Measurements from ENCODE around the gene TMEM213. TPM values are rescaled to one million over a fixed set of nuclear protein-coding genes. Genes with fewer than 3 reads are reported as not detected.

TMEM213 gene
- total RNA-seq, 1 donor from 2014 or later: not detected

DNA sequence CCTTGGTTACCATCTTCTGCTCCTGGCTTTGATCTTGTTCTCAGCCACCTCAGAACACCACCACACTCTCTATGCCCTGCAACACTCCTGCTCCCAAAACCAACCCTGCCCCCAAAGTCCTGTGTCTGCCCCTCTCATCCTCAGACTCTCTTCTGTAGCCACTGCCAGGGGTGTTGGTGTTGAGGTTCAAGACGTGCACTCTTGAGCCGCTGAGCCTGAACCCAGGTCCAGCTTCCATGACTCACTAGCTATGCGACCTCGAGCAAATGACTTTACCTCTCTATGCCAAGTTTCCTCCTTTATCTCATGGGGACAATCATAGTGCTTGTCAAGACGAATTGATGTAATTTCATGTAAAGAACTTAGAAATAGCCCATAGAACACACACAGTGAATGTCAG, 1.0 kb downstream of the TMEM213 start:
- Mint-ChIP-seq H3K4me3 (ENCODE audit: unreplicated experiment) (no peak overlapping the region), H3K9me3 (ENCODE audit: unreplicated experiment) (no peaks in the 10 kb centered on the region), H3K4me1 (ENCODE audit: unreplicated experiment) (no peaks in the 10 kb centered on the region), H3K27me3 (ENCODE audit: unreplicated experiment) (peaks cover 29% of the 10 kb centered on the region), H3K27ac (ENCODE audit: unreplicated experiment) (no peak overlapping the region), H3K36me3 (ENCODE audit: unreplicated experiment) (no peaks in the 10 kb centered on the region)
- TF ChIP-seq, protein P1, sequence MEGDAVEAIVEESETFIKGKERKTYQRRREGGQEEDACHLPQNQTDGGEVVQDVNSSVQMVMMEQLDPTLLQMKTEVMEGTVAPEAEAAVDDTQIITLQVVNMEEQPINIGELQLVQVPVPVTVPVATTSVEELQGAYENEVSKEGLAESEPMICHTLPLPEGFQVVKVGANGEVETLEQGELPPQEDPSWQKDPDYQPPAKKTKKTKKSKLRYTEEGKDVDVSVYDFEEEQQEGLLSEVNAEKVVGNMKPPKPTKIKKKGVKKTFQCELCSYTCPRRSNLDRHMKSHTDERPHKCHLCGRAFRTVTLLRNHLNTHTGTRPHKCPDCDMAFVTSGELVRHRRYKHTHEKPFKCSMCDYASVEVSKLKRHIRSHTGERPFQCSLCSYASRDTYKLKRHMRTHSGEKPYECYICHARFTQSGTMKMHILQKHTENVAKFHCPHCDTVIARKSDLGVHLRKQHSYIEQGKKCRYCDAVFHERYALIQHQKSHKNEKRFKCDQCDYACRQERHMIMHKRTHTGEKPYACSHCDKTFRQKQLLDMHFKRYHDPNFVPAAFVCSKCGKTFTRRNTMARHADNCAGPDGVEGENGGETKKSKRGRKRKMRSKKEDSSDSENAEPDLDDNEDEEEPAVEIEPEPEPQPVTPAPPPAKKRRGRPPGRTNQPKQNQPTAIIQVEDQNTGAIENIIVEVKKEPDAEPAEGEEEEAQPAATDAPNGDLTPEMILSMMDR (IDR thresholded peaks at IDR 0.05): no peak
- DNase-seq (ENCODE audit: extremely low spot score, unreplicated experiment): no peak

DNA sequence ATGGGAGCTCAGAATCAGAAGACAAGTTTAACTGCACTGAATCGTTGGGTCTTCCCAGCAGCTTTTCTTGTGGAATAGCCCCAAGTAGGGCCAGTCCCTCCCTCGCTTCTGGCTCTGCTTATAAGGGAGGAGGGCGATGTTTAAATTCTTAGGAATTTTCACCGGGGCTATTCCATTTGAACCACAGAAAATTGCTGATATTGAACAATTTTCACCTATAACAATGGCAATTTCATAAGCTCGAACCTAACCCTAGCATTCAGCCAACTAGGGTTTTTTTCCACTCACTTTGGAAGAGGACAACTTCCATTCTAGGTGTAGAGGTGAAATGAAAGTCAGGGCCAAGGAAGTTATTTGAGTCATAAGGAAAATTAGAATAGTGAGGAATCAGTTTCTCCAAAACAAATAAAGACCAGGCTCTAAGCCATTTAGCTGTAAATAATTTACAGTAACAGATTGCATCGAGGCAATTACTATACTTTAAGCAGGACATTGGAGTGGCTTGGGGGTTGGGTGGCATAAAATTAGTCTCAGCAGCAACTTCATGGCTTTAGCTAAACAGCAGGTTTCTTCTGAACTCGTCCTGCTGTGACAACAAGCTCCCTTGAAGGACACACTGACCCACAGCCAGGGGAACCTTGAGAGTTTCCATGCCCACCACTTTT, 1.7 kb downstream of the TMEM213 start:
- peaks cover 34% of the 10 kb centered on the region for H3K27me3 Mint-ChIP-seq (ENCODE audit: unreplicated experiment)
- H3K27ac Mint-ChIP-seq (ENCODE audit: unreplicated experiment): no peak overlapping the region
- no peaks in the 10 kb centered on the region for H3K36me3 Mint-ChIP-seq (ENCODE audit: unreplicated experiment)
- no peak overlapping the region for H3K4me3 Mint-ChIP-seq (ENCODE audit: unreplicated experiment)
- no peaks in the 10 kb centered on the region for H3K9me3 Mint-ChIP-seq (ENCODE audit: unreplicated experiment)
- H3K4me1 Mint-ChIP-seq (ENCODE audit: unreplicated experiment): no peaks in the 10 kb centered on the region
- no peak for DNase-seq (ENCODE audit: extremely low spot score, unreplicated experiment)
- TF ChIP-seq, protein P1 (IDR thresholded peaks at IDR 0.05): no peak

DNA sequence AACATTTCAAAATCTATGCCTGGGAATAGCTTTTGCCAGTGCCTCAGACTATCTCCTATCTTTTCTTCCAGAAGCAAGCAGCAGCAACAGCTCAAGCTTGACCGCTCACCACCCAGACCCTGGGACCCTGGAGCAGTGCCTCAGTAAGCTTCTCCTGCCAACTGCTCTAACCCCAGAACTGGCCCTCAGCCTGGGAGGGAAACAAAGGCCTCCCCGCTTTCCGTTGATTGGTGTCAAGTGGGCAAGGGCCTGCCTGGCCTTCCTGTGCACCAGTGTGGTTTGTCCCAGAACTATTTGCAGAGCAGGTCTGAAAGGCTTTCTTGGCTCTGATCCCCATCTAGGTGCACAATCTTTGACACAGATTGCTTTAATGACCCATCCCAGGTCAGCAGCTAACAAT, 3.5 kb downstream of the TMEM213 start:
- H3K9me3 Mint-ChIP-seq (ENCODE audit: unreplicated experiment): no peaks in the 10 kb centered on the region
- no peak for DNase-seq (ENCODE audit: extremely low spot score, unreplicated experiment)

DNA sequence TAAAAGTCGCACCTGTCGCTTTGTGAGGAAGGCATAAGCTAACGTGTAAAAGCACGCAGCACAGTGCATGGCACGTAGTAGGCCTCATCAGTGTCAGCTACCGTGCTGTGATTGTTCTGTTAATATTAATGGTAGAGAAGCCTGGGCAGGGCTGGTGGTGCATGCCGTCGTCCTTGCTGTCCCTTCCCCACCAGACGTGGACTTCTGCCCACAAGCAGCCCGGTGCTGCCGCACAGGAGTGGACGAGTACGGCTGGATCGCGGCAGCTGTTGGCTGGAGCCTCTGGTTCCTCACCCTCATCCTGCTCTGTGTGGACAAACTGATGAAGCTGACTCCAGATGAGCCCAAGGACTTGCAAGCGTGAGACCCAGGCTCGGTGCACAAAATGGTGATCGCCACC, 4.9 kb downstream of the TMEM213 start:
- Mint-ChIP-seq H3K4me1 (ENCODE audit: unreplicated experiment) (no peaks in the 10 kb centered on the region), H3K27me3 (ENCODE audit: unreplicated experiment) (peaks cover 36% of the 10 kb centered on the region), H3K4me3 (ENCODE audit: unreplicated experiment) (no peak overlapping the region), H3K36me3 (ENCODE audit: unreplicated experiment) (no peaks in the 10 kb centered on the region), H3K27ac (ENCODE audit: unreplicated experiment) (no peak overlapping the region), H3K9me3 (ENCODE audit: unreplicated experiment) (no peaks in the 10 kb centered on the region)
- TF ChIP-seq, protein P1 (IDR thresholded peaks at IDR 0.05): no peak
- DNase-seq (ENCODE audit: extremely low spot score, unreplicated experiment): no peak

More for the DNA sequence above, 3.5 kb downstream of the TMEM213 start:
- Mint-ChIP-seq H3K36me3 (ENCODE audit: unreplicated experiment) (no peaks in the 10 kb centered on the region), H3K4me1 (ENCODE audit: unreplicated experiment) (no peaks in the 10 kb centered on the region), H3K4me3 (ENCODE audit: unreplicated experiment) (no peak overlapping the region), H3K27me3 (ENCODE audit: unreplicated experiment) (peaks cover 47% of the 10 kb centered on the region), H3K27ac (ENCODE audit: unreplicated experiment) (no peak overlapping the region)
- TF ChIP-seq, protein P1 (IDR thresholded peaks at IDR 0.05): no peak

DNA sequence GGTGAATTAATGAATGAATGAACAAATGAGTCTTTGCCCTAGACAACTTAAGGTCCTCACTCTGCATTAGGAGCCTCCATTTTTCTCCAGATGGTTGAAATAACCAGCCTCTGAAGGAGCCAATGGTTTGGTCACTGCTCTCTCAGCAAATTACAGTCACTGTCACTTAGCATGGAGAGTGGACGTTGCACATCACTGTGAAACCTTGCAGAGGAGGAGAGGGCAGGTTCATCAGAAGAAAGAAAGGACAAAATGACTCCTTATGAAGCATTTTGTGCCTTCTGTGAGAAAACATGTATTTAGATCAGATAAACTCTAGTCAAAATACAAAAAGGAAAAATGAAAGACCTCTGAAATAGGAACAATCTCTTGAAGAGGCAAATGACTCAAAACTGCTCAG, 6.8 kb downstream of the TMEM213 start:
- TF ChIP-seq, protein P1 (IDR thresholded peaks at IDR 0.05): no peak
- H3K9me3 Mint-ChIP-seq (ENCODE audit: unreplicated experiment): no peaks in the 10 kb centered on the region
- no peak overlapping the region for H3K4me3 Mint-ChIP-seq (ENCODE audit: unreplicated experiment)
- peaks cover 27% of the 10 kb centered on the region for H3K27me3 Mint-ChIP-seq (ENCODE audit: unreplicated experiment)
- no peak for DNase-seq (ENCODE audit: extremely low spot score, unreplicated experiment)
- H3K36me3 Mint-ChIP-seq (ENCODE audit: unreplicated experiment): no peaks in the 10 kb centered on the region
- H3K4me1 Mint-ChIP-seq (ENCODE audit: unreplicated experiment): no peaks in the 10 kb centered on the region
- no peak overlapping the region for H3K27ac Mint-ChIP-seq (ENCODE audit: unreplicated experiment)
